K562 (cell line): ENCODE results near the gene FHL5. TPM values are rescaled to one million over a fixed set of nuclear protein-coding genes. Genes with fewer than 3 reads are reported as not detected.

Experiments
- ATAC-seq: fragments of 200-7000 bp; cut with Tn5 transposase; 3 replicates; pipeline ENCODE4 v1.9.1; 2020; ENCODE audit warnings: moderate library complexity
- BruUV-seq: library from RNA; stranded (reverse); fragments of 400-500 nt; replicated peaks from 2 replicates; lab custom pipeline; 2021; lab: Mats Ljungman, UMichigan
- CTCF ChIA-PET: fragments of 300-600 bp; formaldehyde crosslinking; extraction: SDS; loops from one replicate; lab custom pipeline; 2021; ENCODE audit warnings: low intra/inter-chr PET ratio; lab: Yijun Ruan, JAX
- POLR2A ChIA-PET: fragments of 300-600, 350-650 bp; sonication (Branson Sonifier 250); formaldehyde crosslinking; extraction: SDS; loops from one replicate; lab custom pipeline; 2021; ENCODE audit warnings: antibody characterized with exemption, inconsistent platforms; lab: Yijun Ruan, JAX
- DNase-seq, 4 experiments: peaks; one replicate each; pipeline versions ENCODE4 v3.0.0 to v3.0.0-alpha.2; 2011 to 2018; ENCODE audit warnings: low spot score in 3 of 4, mixed read lengths in 3 of 4; ENCODE audit errors: extremely low read depth in 1 of 4
- FAIRE-seq: peaks from 2 replicates; lab custom pipeline; 2011; peaks lifted over from hg19 to GRCh38; lab: Jason Lieb, UNC
- H2AFZ ChIP-seq: 2 replicates; pipeline ENCODE4 v1.6.0; 2011; ENCODE audit warnings: low read depth, low read length, control low read depth, inconsistent platforms
- H3K27ac ChIP-seq: fragments of 200-600 bp; 3 replicates; pipeline ENCODE4 v1.8.0; 2011; ENCODE audit warnings: low read depth, mild to moderate bottlenecking, control low read depth, inconsistent platforms, low read length, moderate library complexity, mixed read lengths; ENCODE audit errors: extremely low read depth
- H3K27me3 ChIP-seq, 2 experiments: fragments of 300-600 bp in 1 of 2; 2 replicates in 1 of 2; 3 replicates in 1 of 2; pipeline versions ENCODE4 v1.6.0 to v1.8.0; 2011; ENCODE audit warnings: inconsistent platforms in 2 of 2, low read length in 2 of 2, mild to moderate bottlenecking in 1 of 2, mixed read lengths in 1 of 2, moderate library complexity in 1 of 2; ENCODE audit not compliant: control insufficient read depth in 2 of 2, insufficient read depth in 2 of 2
- H3K36me3 ChIP-seq: fragments of 300-600 bp; 3 replicates; pipeline ENCODE4 v1.8.0; 2011; ENCODE audit warnings: mild to moderate bottlenecking, low read length, inconsistent platforms; ENCODE audit not compliant: control insufficient read depth, insufficient read depth
- H3K4me1 ChIP-seq, 2 experiments: fragments of 200-600 bp in 1 of 2; replicated peaks in 1 of 2; 2 replicates in 1 of 2; 3 replicates in 1 of 2; pipeline versions ENCODE4 v1.5.1 to v1.8.0; 2011; ENCODE audit warnings: inconsistent platforms in 2 of 2, low read length in 2 of 2, mild to moderate bottlenecking in 1 of 2, mixed read lengths in 1 of 2, moderate library complexity in 1 of 2; ENCODE audit not compliant: control insufficient read depth in 2 of 2, insufficient read depth in 2 of 2
- H3K4me2 ChIP-seq: 2 replicates; pipeline ENCODE4 v1.6.1; 2011; ENCODE audit warnings: low read length, control low read depth, inconsistent platforms, mixed read lengths; ENCODE audit not compliant: insufficient read depth
- H3K4me3 ChIP-seq: fragments of 200-600 bp; sonication (generic), shearing (Covaris generic); 2 replicates; pipeline ENCODE4 v1.5.1; 2016; ENCODE audit warnings: control low read depth, inconsistent platforms
- H3K79me2 ChIP-seq: fragments of 200-600 bp; 3 replicates; pipeline ENCODE4 v1.8.0; 2011; ENCODE audit warnings: low read length, inconsistent platforms; ENCODE audit not compliant: control insufficient read depth, insufficient read depth
- H3K9ac ChIP-seq, 2 experiments: 2 replicates each; pipeline versions ENCODE4 v1.6.0 to v1.6.1; 2011; ENCODE audit warnings: low read depth in 2 of 2, low read length in 2 of 2, control low read depth in 1 of 2, inconsistent platforms in 1 of 2, mild to moderate bottlenecking in 1 of 2, mixed read lengths in 1 of 2; ENCODE audit not compliant: insufficient read depth in 1 of 2
- H3K9me1 ChIP-seq: one replicate; pipeline ENCODE4 v1.6.0; 2011; ENCODE audit warnings: inconsistent platforms, mild to moderate bottlenecking, low read length, moderate library complexity; ENCODE audit not compliant: control insufficient read depth, insufficient read depth
- H3K9me3 ChIP-seq: replicated peaks from 2 replicates; pipeline ENCODE4 v1.5.1; 2011; ENCODE audit warnings: low read depth, low read length, inconsistent platforms; ENCODE audit not compliant: control insufficient read depth, insufficient read depth
- H4K20me1 ChIP-seq: replicated peaks from 2 replicates; pipeline ENCODE4 v1.6.1; 2011; ENCODE audit warnings: low read length, inconsistent platforms, mixed read lengths; ENCODE audit not compliant: control insufficient read depth, insufficient read depth
- CAMTA2 ChIP-seq: fragments of 250-450 bp; sonication (Bioruptor Pico); conservative IDR thresholded peaks from 2 replicates; pipeline ENCODE4 v1.5.1; 2022
- HDAC1 ChIP-seq, 2 experiments: fragments of 450-650 bp; IDR thresholded peaks; 2 replicates each; pipeline ENCODE4 v1.6.1; 2016 to 2017; ENCODE audit warnings: inconsistent platforms in 1 of 2, mild to moderate bottlenecking in 1 of 2, moderate library complexity in 1 of 2
- HMGN3 ChIP-seq: IDR thresholded peaks from 2 replicates; pipeline ENCODE4 v1.6.1; 2011; ENCODE audit warnings: borderline replicate concordance, low read depth, mild to moderate bottlenecking, mixed read lengths, low read length; ENCODE audit not compliant: insufficient read length; ENCODE audit errors: extremely low read depth
- IFI16 ChIP-seq: fragments of 250-450 bp; sonication (Bioruptor Pico); IDR thresholded peaks from 2 replicates; pipeline ENCODE4 v2.1.2; 2022; ENCODE audit warnings: mild to moderate bottlenecking, inconsistent platforms
- KDM5B ChIP-seq: fragments of 200-600 bp; sonication (generic); IDR thresholded peaks from 2 replicates; pipeline ENCODE4 v1.6.1; 2012; ENCODE audit warnings: low read depth, mild to moderate bottlenecking, moderate library complexity, low read length, control low read depth, inconsistent platforms; ENCODE audit not compliant: insufficient replicate concordance
- NFE2 ChIP-seq: IDR thresholded peaks from 2 replicates; pipeline ENCODE4 v1.6.1; 2014; ENCODE audit warnings: antibody characterized with exemption, low read depth
- PURB ChIP-seq: sonication (generic); formaldehyde crosslinking; IDR thresholded peaks from 2 replicates; pipeline ENCODE4 v1.9.0; 2021; ENCODE audit warnings: low read depth, mild to moderate bottlenecking, missing genetic modification reagents
- RBM34 ChIP-seq: fragments of 200-400 bp; formaldehyde crosslinking; IDR thresholded peaks from 2 replicates; pipeline ENCODE4 v1.6.1; 2018; ENCODE audit warnings: low read length, borderline replicate concordance; ENCODE audit not compliant: insufficient read depth
- SAP30 ChIP-seq: fragments of 200-600 bp; sonication (generic); IDR thresholded peaks from 2 replicates; pipeline ENCODE4 v1.6.1; 2012; ENCODE audit warnings: borderline replicate concordance, low read depth, mild to moderate bottlenecking, moderate library complexity, low read length, control low read depth, inconsistent platforms; ENCODE audit not compliant: insufficient read depth, poor library complexity, severe bottlenecking
- SMARCE1 ChIP-seq: fragments of 450-650 bp; IDR thresholded peaks from 2 replicates; pipeline ENCODE4 v1.7.1; 2016; ENCODE audit warnings: mild to moderate bottlenecking
- SRSF1 ChIP-seq: fragments of 200-400 bp; formaldehyde crosslinking; IDR thresholded peaks from 2 replicates; pipeline ENCODE4 v1.6.1; 2017; ENCODE audit warnings: mild to moderate bottlenecking, low read depth, low read length, moderate library complexity
- ZNF121 ChIP-seq: sonication (generic); formaldehyde crosslinking; conservative IDR thresholded peaks from 2 replicates; pipeline ENCODE4 v1.8.0; 2022; ENCODE audit warnings: missing genetic modification reagents
- ZNF134 ChIP-seq: fragments of 250-450 bp; sonication (Bioruptor Pico); conservative IDR thresholded peaks from 2 replicates; pipeline ENCODE4 v1.4.0; 2020
- ZNF232 ChIP-seq: sonication (generic); formaldehyde crosslinking; IDR thresholded peaks from 2 replicates; pipeline ENCODE4 v1.8.0; 2022; ENCODE audit warnings: mild to moderate bottlenecking, missing genetic modification reagents
- ZNF316 ChIP-seq: fragments of 450-650 bp; IDR thresholded peaks from 2 replicates; pipeline ENCODE4 v1.6.1; 2016
- WGBS: fragments of 100-300 bp; shearing (Covaris generic); methylation state at CpG from one replicate; pipeline ENCODE4 v1.1.6; 2016; ENCODE audit warnings: low coverage, mixed read lengths; ENCODE audit not compliant: insufficient coverage; ENCODE audit errors: missing lambda C conversion rate; 5-methylcytosine and 5-hydroxymethylcytosine counted together
- in situ Hi-C: fragments of 300-500 bp; cut with MboI; formaldehyde crosslinking; loops from 4 replicates; pipeline ENCODE4 v1.15.0; 2018; ENCODE audit warnings: inconsistent platforms, mixed read lengths
- intact Hi-C: fragments of 100-400 bp; cut with micrococcal nuclease; formaldehyde crosslinking; loops from 2 replicates; pipeline ENCODE4 v1.14.2; 2022
- polyA plus RNA-seq, 8 experiments: library from polyadenylated mRNA; depleted of rRNA in 4 of 8; stranded (reverse) in 5 of 8; unstranded in 3 of 8; fragments of >200 nt; fragmentation: Nextera tagmentation in 2 of 8; fragmentation: Illumina TruSeq in 1 of 8; extraction: Ambion mirVana in 2 of 8; extraction: Trizol in 1 of 8; gene quantifications; 2 replicates each; pipeline versions ENCODE4 v1.2.1 to v1.2.3, GENCODE V29; 2011 to 2014; ENCODE audit warnings: inconsistent platforms in 1 of 8, missing spikeins in 1 of 8
- total RNA-seq, 7 experiments: library from RNA; depleted of rRNA in 6 of 7; stranded (reverse); fragments of >200 nt in 6 of 7; fragmentation: Illumina TruSeq in 2 of 7; extraction: Trizol in 2 of 7; gene quantifications; 2 replicates each; pipeline versions ENCODE4 v1.2.1 to v1.2.3, GENCODE V29; 2011 to 2021; ENCODE audit warnings: low replicate concordance in 1 of 7
- TF ChIP-seq, protein P1 (sequence below): fragments of 250-450 bp; sonication (Bioruptor Pico); IDR thresholded peaks from 2 replicates; pipeline ENCODE4 v1.8.0; 2021; ENCODE audit warnings: moderate library complexity, mild to moderate bottlenecking, inconsistent platforms

FHL5 gene
- total and polyA plus RNA-seq, 9 of the 15 experiments (the other 6 are each of a cell fraction or from before 2014, with no cell fraction given) = not detected

GRCh38 chr6:96656567-96656966 is 93.6 kb downstream of the FHL5 start:
- Histone ChIP-seq H3K4me3 (no peak overlapping the region), H3K9ac (no peak overlapping the region), H3K9me1 (no peaks in the 10 kb centered on the region), H3K36me3 (no peaks in the 10 kb centered on the region), H3K4me2 (no peak overlapping the region), H4K20me1 (no peaks in the 10 kb centered on the region), H2AFZ (no peak overlapping the region), H3K79me2 (no peaks in the 10 kb centered on the region), H3K4me1 (no peaks in the 10 kb centered on the region), H3K27me3 (no peaks in the 10 kb centered on the region), H3K27ac (no peak overlapping the region), H3K9me3 (no peaks in the 10 kb centered on the region)
- BruUV-seq = no TSS peak
- no peak for FAIRE-seq
- in situ Hi-C loops = no loop called here
- POLR2A ChIA-PET = interaction anchor here (1.0 kb wide), 1 partner anchor 19 kb away, joined by 3 read pairs; no protein-coding TSS in a partner anchor
- no peak for DNase-seq
- 0% methylated on average over 1 of the region's 1 CpG for WGBS
- CTCF ChIA-PET = no interaction called here
- TF ChIP-seq CAMTA2 (CRISPR knock-in tag) (no peak), SRSF1 (no peak), RBM34 (no peak), SMARCE1 (no peak), ZNF316 (no peak), PURB (CRISPR knock-in tag) (no peak), HMGN3 (no peak)
- intact Hi-C loops = no loop called here
- no peak for ATAC-seq

DNA sequence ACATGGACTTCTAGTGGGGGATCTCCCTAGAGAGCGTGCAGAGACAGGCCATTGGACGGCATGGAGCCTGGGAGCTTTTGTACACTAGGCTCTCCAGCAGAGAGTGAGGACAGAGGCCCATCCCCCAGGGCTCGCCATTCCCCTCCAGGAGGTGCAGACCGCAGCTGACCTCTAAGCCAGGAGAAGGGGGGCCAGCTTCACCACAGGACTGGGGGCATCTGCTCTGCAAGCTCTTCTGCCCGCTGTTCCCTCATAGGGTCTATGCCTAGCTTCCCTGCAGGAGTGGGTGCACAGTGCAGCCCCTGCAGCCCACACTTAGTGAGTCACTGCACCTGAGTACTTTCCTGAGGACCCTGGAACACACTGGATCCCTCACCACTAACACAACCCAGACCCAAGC is 94.4 kb downstream of the FHL5 start:
- Histone ChIP-seq H3K4me3 (no peak overlapping the region), H3K27me3 (no peaks in the 10 kb centered on the region), H3K27ac (no peak overlapping the region), H3K9me3 (no peaks in the 10 kb centered on the region), H3K9ac (no peak overlapping the region), H3K4me1 (no peaks in the 10 kb centered on the region), H3K79me2 (no peaks in the 10 kb centered on the region), H2AFZ (no peak overlapping the region), H3K9me1 (no peaks in the 10 kb centered on the region), H3K36me3 (no peaks in the 10 kb centered on the region), H3K4me2 (no peak overlapping the region), H4K20me1 (no peaks in the 10 kb centered on the region)
- in situ Hi-C loops = no loop called here
- no peak for ATAC-seq
- POLR2A ChIA-PET = no interaction called here
- no TSS peak for BruUV-seq
- DNase-seq = no peak
- no peak for FAIRE-seq
- CTCF ChIA-PET = no interaction called here
- WGBS = 4% methylated on average over 5 of the region's 5 CpGs
- intact Hi-C loops = no loop called here
- TF ChIP-seq HDAC1 (IDR thresholded peaks at IDR 0.05) (no peak), ZNF232 (CRISPR knock-in tag) (no peak), NFE2 (no peak), ZNF121 (CRISPR knock-in tag) (no peak), ZNF134 (CRISPR knock-in tag) (no peak), SAP30 (no peak), KDM5B (no peak), IFI16 (CRISPR knock-in tag) (no peak)
- TF ChIP-seq, protein P1, sequence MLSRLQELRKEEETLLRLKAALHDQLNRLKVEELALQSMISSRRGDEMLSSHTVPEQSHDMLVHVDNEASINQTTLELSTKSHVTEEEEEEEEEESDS (CRISPR knock-in tag) = no peak
